HCT116 (cell line): Measurements from ENCODE around the gene TFDP1. TPM values are rescaled to one million over a fixed set of nuclear protein-coding genes. Genes with fewer than 3 reads are reported as not detected.

Experiments
- ATAC-seq: fragments of 200-7000 bp; cut with Tn5 transposase; 2 replicates; pipeline ENCODE4 v1.9.1; 2020; ENCODE audit warnings: mild to moderate bottlenecking, moderate library complexity
- BruUV-seq: library from RNA; stranded (reverse); fragments of 400-500 nt; replicated peaks from 2 replicates; lab custom pipeline; 2021; lab: Mats Ljungman, UMichigan
- CTCF ChIA-PET: fragments of 300-600 bp; sonication (Branson Sonifier 250); formaldehyde crosslinking; loops from one replicate; lab custom pipeline; 2021; ENCODE audit warnings: antibody characterized with exemption; lab: Charles Lee
- POLR2A ChIA-PET: fragments of 300-600, 350-600 bp; sonication (Branson Sonifier 250); formaldehyde crosslinking; loops from one replicate; lab custom pipeline; 2021; ENCODE audit warnings: antibody characterized with exemption; lab: Charles Lee
- RAD21 ChIA-PET, 2 experiments: fragments of 300-600 bp; sonication (Branson Sonifier 250); formaldehyde crosslinking; loops; one replicate each; lab custom pipeline; 2023; ENCODE audit warnings: low total read pairs in 2 of 2; ENCODE audit not compliant: uncharacterized antibody in 2 of 2, unreplicated experiment in 2 of 2, low non-redundant PET in 1 of 2; lab: Charles Lee
- DNase-seq: peaks from one replicate; pipeline ENCODE4 v3.0.0-alpha.2; 2010; ENCODE audit warnings: low read depth, low spot score
- H2AFZ ChIP-seq: fragments of 200-600 bp; shearing (Covaris generic), sonication (generic); 2 replicates; pipeline ENCODE4 v1.6.1; 2017; ENCODE audit warnings: low read depth, mixed run types, mixed read lengths, antibody characterized with exemption, low read length; ENCODE audit not compliant: poor library complexity, severe bottlenecking
- H3K27ac ChIP-seq: 2 replicates; pipeline ENCODE4 v1.5.1; 2012; ENCODE audit warnings: low read depth, low read length
- H3K27me3 ChIP-seq: fragments of 200-600 bp; sonication (generic); 2 replicates; pipeline ENCODE4 v1.6.1; 2016; ENCODE audit warnings: mixed run types, low read length, mixed read lengths; ENCODE audit not compliant: insufficient read depth
- H3K36me3 ChIP-seq, 2 experiments: fragments of 200-500 bp in 1 of 2; fragments of 200-600 bp in 1 of 2; sonication (Bioruptor generic) in 1 of 2; sonication (generic) in 1 of 2; 2 replicates each; pipeline versions ENCODE4 v1.5.1 to v1.6.1; 2014 to 2016; ENCODE audit warnings: low read length in 2 of 2, inconsistent platforms in 1 of 2, mixed read lengths in 1 of 2, mixed run types in 1 of 2; ENCODE audit not compliant: insufficient read depth in 2 of 2, control insufficient read depth in 1 of 2
- H3K4me1 ChIP-seq, 2 experiments: fragments of 200-600 bp in 1 of 2; sonication (generic) in 1 of 2; 2 replicates each; pipeline versions ENCODE4 v1.5.1 to v1.6.1; 2012 to 2017; ENCODE audit warnings: low read length in 2 of 2, inconsistent platforms in 1 of 2, mild to moderate bottlenecking in 1 of 2, mixed read lengths in 1 of 2, mixed run types in 1 of 2, moderate library complexity in 1 of 2; ENCODE audit not compliant: insufficient read depth in 2 of 2, control insufficient read depth in 1 of 2
- H3K4me2 ChIP-seq: fragments of 200-600 bp; sonication (generic); 2 replicates; pipeline ENCODE4 v1.6.1; 2017; ENCODE audit warnings: mixed run types, low read length, mixed read lengths
- H3K4me3 ChIP-seq, 2 experiments: fragments of 200-600 bp in 1 of 2; sonication (generic) in 1 of 2; replicated peaks in 1 of 2; 2 replicates each; pipeline ENCODE4 v1.5.1; 2011 to 2016; ENCODE audit warnings: low read length in 2 of 2, control low read depth in 1 of 2, low read depth in 1 of 2, mild to moderate bottlenecking in 1 of 2, mixed read lengths in 1 of 2, mixed run types in 1 of 2
- H3K79me2 ChIP-seq: fragments of 200-600 bp; sonication (generic); 2 replicates; pipeline ENCODE4 v1.6.1; 2017; ENCODE audit warnings: mild to moderate bottlenecking, mixed run types, low read length, moderate library complexity, mixed read lengths; ENCODE audit not compliant: insufficient read depth
- H3K9ac ChIP-seq: fragments of 200-600 bp; sonication (generic); 2 replicates; pipeline ENCODE4 v1.6.1; 2016; ENCODE audit warnings: low read length, mixed read lengths
- H3K9me2 ChIP-seq: fragments of 200-600 bp; sonication (generic), shearing (Covaris generic); 2 replicates; pipeline ENCODE4 v1.6.1; 2017; ENCODE audit warnings: mixed run types, mild to moderate bottlenecking, moderate library complexity; ENCODE audit not compliant: insufficient read depth
- H3K9me3 ChIP-seq, 2 experiments: fragments of 200-500 bp in 1 of 2; fragments of 200-600 bp in 1 of 2; sonication (Bioruptor generic) in 1 of 2; sonication (generic) in 1 of 2; 2 replicates each; pipeline ENCODE4 v1.6.1; 2014 to 2017; ENCODE audit warnings: low read length in 2 of 2, mixed read lengths in 2 of 2, inconsistent platforms in 1 of 2, low read depth in 1 of 2, mild to moderate bottlenecking in 1 of 2, mixed run types in 1 of 2, moderate library complexity in 1 of 2; ENCODE audit not compliant: control insufficient read depth in 1 of 2, insufficient read depth in 1 of 2
- H4K20me1 ChIP-seq: fragments of 200-600 bp; sonication (generic), shearing (Covaris generic); 2 replicates; pipeline ENCODE4 v1.6.1; 2017; ENCODE audit warnings: mixed run types, mild to moderate bottlenecking, moderate library complexity; ENCODE audit not compliant: insufficient read depth
- CBX3 ChIP-seq: IDR thresholded peaks from 2 replicates; pipeline ENCODE4 v1.6.1; 2012; ENCODE audit warnings: low read depth
- CEBPB ChIP-seq: IDR thresholded peaks from 2 replicates; pipeline ENCODE4 v1.6.1; 2012; ENCODE audit warnings: low read depth
- EGR1 ChIP-seq: IDR thresholded peaks from 2 replicates; pipeline ENCODE4 v1.6.1; 2012; ENCODE audit warnings: low read depth
- ELF1 ChIP-seq: IDR thresholded peaks from 2 replicates; pipeline ENCODE4 v1.6.1; 2012; ENCODE audit warnings: low read depth, borderline replicate concordance
- EZH2 ChIP-seq: fragments of 200-600 bp; sonication (generic); IDR thresholded peaks from 2 replicates; pipeline ENCODE4 v1.6.1; 2017; ENCODE audit warnings: antibody characterized with exemption, mixed run types
- EZH2phosphoT487 ChIP-seq: fragments of 200-600 bp; IDR thresholded peaks from 2 replicates; pipeline ENCODE4 v1.6.1; 2018; ENCODE audit warnings: antibody characterized with exemption, borderline replicate concordance
- FOSL1 ChIP-seq: IDR thresholded peaks from 2 replicates; pipeline ENCODE4 v1.6.1; 2012; ENCODE audit warnings: low read depth
- JUND ChIP-seq: IDR thresholded peaks from 2 replicates; pipeline ENCODE4 v1.6.1; 2012
- POLR2A ChIP-seq: IDR thresholded peaks from 2 replicates; pipeline ENCODE4 v1.7.0; 2011; ENCODE audit warnings: borderline replicate concordance; ENCODE audit not compliant: insufficient read depth, insufficient read length; ENCODE audit errors: extremely low read depth
- POLR2AphosphoS5 ChIP-seq: IDR thresholded peaks from 2 replicates; pipeline ENCODE4 v1.6.1; 2011; ENCODE audit warnings: mild to moderate bottlenecking, low read depth, low read length, moderate library complexity
- RAD21 ChIP-seq: IDR thresholded peaks from 2 replicates; pipeline ENCODE4 v1.6.1; 2012; ENCODE audit warnings: low read depth, mild to moderate bottlenecking
- SIN3A ChIP-seq: IDR thresholded peaks from 2 replicates; pipeline ENCODE4 v1.6.1; 2012; ENCODE audit warnings: low read depth
- SP1 ChIP-seq: IDR thresholded peaks from 2 replicates; pipeline ENCODE4 v1.6.1; 2012; ENCODE audit warnings: low read depth
- SRF ChIP-seq: IDR thresholded peaks from 2 replicates; pipeline ENCODE4 v1.6.1; 2012; ENCODE audit warnings: low read depth
- TCF7L2 ChIP-seq: IDR thresholded peaks from 2 replicates; pipeline ENCODE4 v1.7.0; 2011; ENCODE audit warnings: borderline replicate concordance, inconsistent platforms; ENCODE audit not compliant: insufficient read depth, insufficient read length; ENCODE audit errors: extremely low read depth
- intact Hi-C: fragments of 100-400 bp; cut with micrococcal nuclease; formaldehyde crosslinking; loops from 2 replicates; pipeline ENCODE4 v1.10.0; 2022
- total RNA-seq: library from RNA; stranded (reverse); gene quantifications from one replicate; pipeline ENCODE4 v1.2.1, GENCODE V29; 2021; ENCODE audit not compliant: unreplicated experiment
- TF ChIP-seq, protein P1 (sequence below): IDR thresholded peaks from 2 replicates; pipeline ENCODE4 v1.6.1; 2012
- TF ChIP-seq, protein P2 (sequence below): IDR thresholded peaks from 2 replicates; pipeline ENCODE4 v1.6.1; 2011; ENCODE audit warnings: mild to moderate bottlenecking, low read length, moderate library complexity; ENCODE audit not compliant: insufficient replicate concordance; ENCODE audit errors: extremely low read depth
- TF ChIP-seq, protein P3 (sequence below): IDR thresholded peaks from 2 replicates; pipeline ENCODE4 v1.6.1; 2012

Gene TFDP1
- total RNA-seq, 1 experiment from 2014 or later = 169 TPM

DNA sequence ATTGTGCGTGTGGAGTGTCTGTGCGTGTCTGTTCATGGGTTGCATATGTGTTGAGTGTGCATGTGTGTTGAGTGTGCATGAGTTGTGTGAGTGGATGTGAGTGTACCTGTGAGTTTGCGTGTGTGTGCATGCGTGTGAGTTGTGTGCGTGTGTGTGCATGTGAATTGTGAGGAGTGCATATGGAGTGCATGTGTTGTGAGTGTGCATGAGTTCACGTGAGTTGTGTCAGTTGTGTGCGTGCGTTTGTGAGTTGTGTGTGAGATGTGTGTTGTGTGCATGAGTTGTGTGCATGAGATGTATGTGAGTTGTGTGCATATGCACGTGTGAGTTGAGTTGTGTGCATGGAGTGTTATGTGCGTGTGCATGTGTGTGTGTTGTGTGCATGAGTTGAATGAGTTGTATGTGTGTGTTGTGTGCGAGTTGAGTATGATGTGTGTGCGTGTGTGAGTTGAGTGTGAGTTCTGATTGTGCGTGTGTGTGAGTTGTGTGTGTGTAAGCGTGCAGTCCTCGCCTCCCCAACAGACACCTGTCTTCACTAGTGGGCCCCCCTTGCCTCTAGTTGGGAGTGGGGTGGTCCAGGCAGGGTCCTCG, 29.3 kb downstream of the TFDP1 start:
- ChIA-PET RAD21 (no interaction called here), POLR2A (no interaction called here), CTCF (no interaction called here)
- Histone ChIP-seq H3K4me3 (no peak overlapping the region), H4K20me1 (peaks cover 9% of the 10 kb centered on the region; the same call in 1 of the 2 replicates), H3K27me3 (no peaks in the 10 kb centered on the region), H3K36me3 (peaks cover 19 to 52% of the 10 kb centered on the region in 2 experiments; a peak in 3 of 4 replicates), H2AFZ (no peak overlapping the region), H3K27ac (no peak overlapping the region), H3K4me1 (no peaks in the 10 kb centered on the region), H3K9me2 (no peaks in the 10 kb centered on the region), H3K9ac (no peak overlapping the region), H3K9me3 (no peaks in the 10 kb centered on the region), H3K79me2 (peaks cover 100% of the 10 kb centered on the region), H3K4me2 (no peak overlapping the region)
- intact Hi-C loops = no loop called here
- ATAC-seq (no peak), DNase-seq (no peak)
- BruUV-seq = TSS peak; percentile 32
- TF ChIP-seq JUND (no peak), SP1 (no peak), SIN3A (no peak), TCF7L2 (no peak), ELF1 (no peak), FOSL1 (no peak), POLR2AphosphoS5 (no peak), CBX3 (no peak)
- TF ChIP-seq, protein P1, sequence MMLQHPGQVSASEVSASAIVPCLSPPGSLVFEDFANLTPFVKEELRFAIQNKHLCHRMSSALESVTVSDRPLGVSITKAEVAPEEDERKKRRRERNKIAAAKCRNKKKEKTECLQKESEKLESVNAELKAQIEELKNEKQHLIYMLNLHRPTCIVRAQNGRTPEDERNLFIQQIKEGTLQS = no peak

DNA sequence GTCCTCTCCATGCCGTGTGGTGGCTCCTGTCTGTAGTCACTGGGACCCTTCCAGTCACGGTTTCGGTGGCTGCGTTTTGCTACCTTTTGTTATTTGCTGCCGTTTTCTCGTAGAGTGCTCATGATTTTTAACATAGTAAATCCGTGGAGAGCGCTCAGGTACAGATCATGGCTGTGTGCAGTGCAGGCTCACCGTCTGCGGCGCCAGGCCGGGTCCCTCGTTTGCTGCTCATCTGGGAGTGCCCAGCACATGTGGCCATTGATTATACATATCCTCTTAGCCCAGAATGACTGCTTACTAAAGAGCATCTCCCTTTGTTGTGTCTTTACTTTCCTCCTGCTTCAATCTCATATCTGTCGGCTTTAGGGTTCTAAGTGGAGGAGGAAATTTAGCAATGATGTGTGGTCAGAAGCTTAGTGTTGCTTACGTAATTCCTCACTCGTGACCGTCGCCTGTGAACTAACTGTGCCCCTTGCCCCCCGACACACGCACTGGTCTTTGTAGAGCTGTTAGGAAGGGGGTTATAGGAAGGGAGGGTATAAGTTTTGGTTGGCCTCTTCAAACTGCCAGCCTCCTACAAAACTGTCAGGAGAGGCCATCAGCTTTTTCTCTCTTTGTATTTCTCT, 31.8 kb downstream of the TFDP1 start:
- H3K9me3 ChIP-seq = no peaks in the 10 kb centered on the region
- RAD21 ChIA-PET = no interaction called here
- no peak for ATAC-seq
- no TSS peak for BruUV-seq
- POLR2A ChIA-PET = no interaction called here
- DNase-seq = no peak
- H3K4me3 ChIP-seq = no peak overlapping the region
- H3K79me2 ChIP-seq = peaks cover 99% of the 10 kb centered on the region
- H2AFZ ChIP-seq = no peak overlapping the region
- intact Hi-C loops = no loop called here
- H3K36me3 ChIP-seq = peaks cover 13 to 40% of the 10 kb centered on the region in 2 experiments; a peak in 3 of 4 replicates
- no peak overlapping the region for H3K4me2 ChIP-seq
- no peaks in the 10 kb centered on the region for H3K27me3 ChIP-seq
- H3K27ac ChIP-seq = no peak overlapping the region
- no peaks in the 10 kb centered on the region for H3K9me2 ChIP-seq
- H4K20me1 ChIP-seq = peaks cover 10% of the 10 kb centered on the region; the same call in 1 of the 2 replicates
- CTCF ChIA-PET = no interaction called here
- H3K9ac ChIP-seq = no peak overlapping the region
- no peaks in the 10 kb centered on the region for H3K4me1 ChIP-seq
- TF ChIP-seq EGR1 (no peak), EZH2 (no peak), POLR2A (no peak), TCF7L2 (no peak), CEBPB (no peak), EZH2phosphoT487 (no peak), SRF (no peak), FOSL1 (no peak), RAD21 (no peak), SIN3A (no peak), JUND (no peak)
- TF ChIP-seq, protein P2, sequence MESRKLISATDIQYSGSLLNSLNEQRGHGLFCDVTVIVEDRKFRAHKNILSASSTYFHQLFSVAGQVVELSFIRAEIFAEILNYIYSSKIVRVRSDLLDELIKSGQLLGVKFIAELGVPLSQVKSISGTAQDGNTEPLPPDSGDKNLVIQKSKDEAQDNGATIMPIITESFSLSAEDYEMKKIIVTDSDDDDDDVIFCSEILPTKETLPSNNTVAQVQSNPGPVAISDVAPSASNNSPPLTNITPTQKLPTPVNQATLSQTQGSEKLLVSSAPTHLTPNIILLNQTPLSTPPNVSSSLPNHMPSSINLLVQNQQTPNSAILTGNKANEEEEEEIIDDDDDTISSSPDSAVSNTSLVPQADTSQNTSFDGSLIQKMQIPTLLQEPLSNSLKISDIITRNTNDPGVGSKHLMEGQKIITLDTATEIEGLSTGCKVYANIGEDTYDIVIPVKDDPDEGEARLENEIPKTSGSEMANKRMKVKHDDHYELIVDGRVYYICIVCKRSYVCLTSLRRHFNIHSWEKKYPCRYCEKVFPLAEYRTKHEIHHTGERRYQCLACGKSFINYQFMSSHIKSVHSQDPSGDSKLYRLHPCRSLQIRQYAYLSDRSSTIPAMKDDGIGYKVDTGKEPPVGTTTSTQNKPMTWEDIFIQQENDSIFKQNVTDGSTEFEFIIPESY = no peak
- TF ChIP-seq, protein P3, sequence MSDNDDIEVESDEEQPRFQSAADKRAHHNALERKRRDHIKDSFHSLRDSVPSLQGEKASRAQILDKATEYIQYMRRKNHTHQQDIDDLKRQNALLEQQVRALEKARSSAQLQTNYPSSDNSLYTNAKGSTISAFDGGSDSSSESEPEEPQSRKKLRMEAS = no peak
